ENCODE data around the gene ZNF606. TPM values are rescaled to one million over a fixed set of nuclear protein-coding genes. Genes with fewer than 3 reads are reported as not detected.

The ZNF606 gene
- total and polyA plus RNA-seq, 2 experiments from 2014 or later: 31.2 to 87.4 TPM

GRCh38 chr19:58044886-58045285, 42.3 kb upstream of the ZNF606 start:
- TF ChIP-seq, protein P1, sequence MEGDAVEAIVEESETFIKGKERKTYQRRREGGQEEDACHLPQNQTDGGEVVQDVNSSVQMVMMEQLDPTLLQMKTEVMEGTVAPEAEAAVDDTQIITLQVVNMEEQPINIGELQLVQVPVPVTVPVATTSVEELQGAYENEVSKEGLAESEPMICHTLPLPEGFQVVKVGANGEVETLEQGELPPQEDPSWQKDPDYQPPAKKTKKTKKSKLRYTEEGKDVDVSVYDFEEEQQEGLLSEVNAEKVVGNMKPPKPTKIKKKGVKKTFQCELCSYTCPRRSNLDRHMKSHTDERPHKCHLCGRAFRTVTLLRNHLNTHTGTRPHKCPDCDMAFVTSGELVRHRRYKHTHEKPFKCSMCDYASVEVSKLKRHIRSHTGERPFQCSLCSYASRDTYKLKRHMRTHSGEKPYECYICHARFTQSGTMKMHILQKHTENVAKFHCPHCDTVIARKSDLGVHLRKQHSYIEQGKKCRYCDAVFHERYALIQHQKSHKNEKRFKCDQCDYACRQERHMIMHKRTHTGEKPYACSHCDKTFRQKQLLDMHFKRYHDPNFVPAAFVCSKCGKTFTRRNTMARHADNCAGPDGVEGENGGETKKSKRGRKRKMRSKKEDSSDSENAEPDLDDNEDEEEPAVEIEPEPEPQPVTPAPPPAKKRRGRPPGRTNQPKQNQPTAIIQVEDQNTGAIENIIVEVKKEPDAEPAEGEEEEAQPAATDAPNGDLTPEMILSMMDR (IDR thresholded peaks at IDR 0.05; ENCODE audit: low read depth, low read length): no peak
- H3K4me1 ChIP-seq (ENCODE audit: low read depth): no peaks in the 10 kb centered on the region
- DNase-seq (ENCODE audit: low read depth in 1 of 2, low spot score in 1 of 2): no peak
- no peaks in the 10 kb centered on the region for H3K27me3 ChIP-seq
- no peaks in the 10 kb centered on the region for H3K9me3 ChIP-seq (ENCODE audit: low read depth)
- H3K36me3 ChIP-seq: no peaks in the 10 kb centered on the region
- no peak overlapping the region for H3K27ac ChIP-seq
- no peak overlapping the region for H3K4me3 ChIP-seq

DNA sequence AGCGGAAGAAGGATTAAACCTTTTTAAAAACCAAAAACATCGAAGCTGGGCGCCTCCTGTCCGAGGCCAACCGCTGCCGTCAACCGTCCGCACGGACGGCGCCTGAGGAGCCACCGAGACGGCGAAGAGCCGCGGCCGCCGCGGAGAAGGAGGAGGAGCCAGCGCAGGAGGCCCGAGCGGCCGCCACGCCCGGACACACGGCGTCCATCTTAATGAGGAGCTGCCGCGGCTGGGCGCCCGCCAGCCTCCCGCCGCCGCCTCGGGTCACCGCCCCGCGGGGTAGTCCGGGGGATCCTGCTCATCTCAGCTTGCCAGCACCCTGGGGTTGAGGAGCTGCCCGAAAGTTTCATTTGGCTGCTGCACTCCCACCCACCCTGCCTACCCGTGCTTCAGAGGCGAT, 41.8 kb upstream of the ZNF606 start:
- TF ChIP-seq, protein P1 (IDR thresholded peaks at IDR 0.05; ENCODE audit: low read depth, low read length): no peak
- Histone ChIP-seq H3K4me1 (ENCODE audit: low read depth) (no peaks in the 10 kb centered on the region), H3K36me3 (no peaks in the 10 kb centered on the region), H3K27ac (no peak overlapping the region), H3K4me3 (no peak overlapping the region), H3K27me3 (no peaks in the 10 kb centered on the region), H3K9me3 (ENCODE audit: low read depth) (no peaks in the 10 kb centered on the region)
- no peak for DNase-seq (ENCODE audit: low read depth in 1 of 2, low spot score in 1 of 2)

GRCh38 chr19:58042495-58043340, 40.1 kb upstream of the ZNF606 start:
- Histone ChIP-seq H3K4me3 (no peak overlapping the region), H3K9me3 (ENCODE audit: low read depth) (no peaks in the 10 kb centered on the region), H3K4me1 (ENCODE audit: low read depth) (no peaks in the 10 kb centered on the region), H3K36me3 (no peaks in the 10 kb centered on the region), H3K27ac (no peak overlapping the region), H3K27me3 (no peaks in the 10 kb centered on the region)
- no peak for DNase-seq (ENCODE audit: low read depth in 1 of 2, low spot score in 1 of 2)
- TF ChIP-seq, protein P1 (IDR thresholded peaks at IDR 0.05; ENCODE audit: low read depth, low read length): no peak

GRCh38 chr19:58040751-58041525, 38.3 kb upstream of the ZNF606 start:
- no peaks in the 10 kb centered on the region for H3K4me1 ChIP-seq (ENCODE audit: low read depth)

GRCh38 chr19:58038688-58039204, 36.1 kb upstream of the ZNF606 start:
- TF ChIP-seq, protein P1 (IDR thresholded peaks at IDR 0.05; ENCODE audit: low read depth, low read length): no peak
- H3K27ac ChIP-seq: peak overlapping the region; percentile 22
- H3K4me3 ChIP-seq: no peak overlapping the region
- H3K27me3 ChIP-seq: no peaks in the 10 kb centered on the region
- H3K36me3 ChIP-seq: no peaks in the 10 kb centered on the region
- DNase-seq (ENCODE audit: low read depth in 1 of 2, low spot score in 1 of 2): peak in 1 of 2 donors; percentile 49
- no peaks in the 10 kb centered on the region for H3K4me1 ChIP-seq (ENCODE audit: low read depth)
- H3K9me3 ChIP-seq (ENCODE audit: low read depth): no peaks in the 10 kb centered on the region

More at GRCh38 chr19:58040751-58041525, 38.3 kb upstream of the ZNF606 start:
- no peak for DNase-seq (ENCODE audit: low read depth in 1 of 2, low spot score in 1 of 2)
- Histone ChIP-seq H3K4me3 (no peak overlapping the region), H3K36me3 (no peaks in the 10 kb centered on the region), H3K9me3 (ENCODE audit: low read depth) (no peaks in the 10 kb centered on the region), H3K27ac (no peak overlapping the region), H3K27me3 (no peaks in the 10 kb centered on the region)
- TF ChIP-seq, protein P1 (IDR thresholded peaks at IDR 0.05; ENCODE audit: low read depth, low read length): no peak
